Left renal cortex interstitium (tissue), 4 donors: Measurements from ENCODE around the gene CHPF. TPM values are rescaled to one million over a fixed set of nuclear protein-coding genes. Genes with fewer than 3 reads are reported as not detected.

Experiments
- DNase-seq, 4 donors: peaks; one replicate each; pipeline ENCODE4 v3.0.0-alpha.2; 2013; ENCODE audit warnings: low read depth in 4 of 4, low spot score in 2 of 4, missing footprints in 1 of 4
- polyA plus RNA-seq, 4 donors: library from polyadenylated mRNA; unstranded; fragments of 120-200 nt; gene quantifications; one replicate each; pipeline ENCODE4 v1.2.1, GENCODE V29; 2013; ENCODE audit not compliant: insufficient read length in 4 of 4

Gene CHPF
- polyA plus RNA-seq, 4 donors, result 27.8 to 51.8 (median 34.8) TPM

- DNase-seq, result no peak
Measured at GRCh38 chr2:219536967-219537366, 6.6 kb downstream of the CHPF start.

GRCh38 chr2:219536425-219536824 is 7.2 kb downstream of the CHPF start:
- no peak for DNase-seq

GRCh38 chr2:219533930-219534661 is 9.5 kb downstream of the CHPF start:
- DNase-seq, result no peak

GRCh38 chr2:219532378-219532649 is 11.3 kb downstream of the CHPF start:
- no peak for DNase-seq

GRCh38 chr2:219531639-219532377 is 11.8 kb downstream of the CHPF start:
- no peak for DNase-seq

- DNase-seq, result peak in 1 of 4 donors; percentile 73
Measured at GRCh38 chr2:219530048-219530963, 13.3 kb downstream of the CHPF start.

GRCh38 chr2:219527472-219527871 is 16.1 kb downstream of the CHPF start:
- no peak for DNase-seq

- no peak for DNase-seq
Measured at GRCh38 chr2:219527076-219527394, 16.6 kb downstream of the CHPF start.

GRCh38 chr2:219526320-219527075 is 17.1 kb downstream of the CHPF start:
- DNase-seq, result no peak

GRCh38 chr2:219525533-219526232 is 17.9 kb downstream of the CHPF start:
- no peak for DNase-seq

GRCh38 chr2:219524817-219525216 is 18.8 kb downstream of the CHPF start:
- no peak for DNase-seq

GRCh38 chr2:219523031-219523671 is 20.5 kb downstream of the CHPF start:
- DNase-seq, result no peak

GRCh38 chr2:219522111-219523030 is 21.2 kb downstream of the CHPF start:
- no peak for DNase-seq

- no peak for DNase-seq
Measured at GRCh38 chr2:219521066-219521880, 22.3 kb downstream of the CHPF start.

- DNase-seq, result no peak
Measured at GRCh38 chr2:219520079-219520478, 23.5 kb downstream of the CHPF start.

GRCh38 chr2:219519526-219519916 is 24.1 kb downstream of the CHPF start:
- DNase-seq, result no peak

GRCh38 chr2:219517954-219518778 is 25.4 kb downstream of the CHPF start:
- no peak for DNase-seq
